ENCODE measurements around the gene MFSD2A. TPM values are rescaled to one million over a fixed set of nuclear protein-coding genes. Genes with fewer than 3 reads are reported as not detected.
"Not testable (repeated sequence)": the region's sequence is repeated elsewhere in the genome, so short reads cannot be mapped to it uniquely, and the experiment has no call there.

The MFSD2A gene
- total RNA-seq, 4 donors from 2014 or later, result 2.0 to 79.3 (median 13.1) TPM

DNA sequence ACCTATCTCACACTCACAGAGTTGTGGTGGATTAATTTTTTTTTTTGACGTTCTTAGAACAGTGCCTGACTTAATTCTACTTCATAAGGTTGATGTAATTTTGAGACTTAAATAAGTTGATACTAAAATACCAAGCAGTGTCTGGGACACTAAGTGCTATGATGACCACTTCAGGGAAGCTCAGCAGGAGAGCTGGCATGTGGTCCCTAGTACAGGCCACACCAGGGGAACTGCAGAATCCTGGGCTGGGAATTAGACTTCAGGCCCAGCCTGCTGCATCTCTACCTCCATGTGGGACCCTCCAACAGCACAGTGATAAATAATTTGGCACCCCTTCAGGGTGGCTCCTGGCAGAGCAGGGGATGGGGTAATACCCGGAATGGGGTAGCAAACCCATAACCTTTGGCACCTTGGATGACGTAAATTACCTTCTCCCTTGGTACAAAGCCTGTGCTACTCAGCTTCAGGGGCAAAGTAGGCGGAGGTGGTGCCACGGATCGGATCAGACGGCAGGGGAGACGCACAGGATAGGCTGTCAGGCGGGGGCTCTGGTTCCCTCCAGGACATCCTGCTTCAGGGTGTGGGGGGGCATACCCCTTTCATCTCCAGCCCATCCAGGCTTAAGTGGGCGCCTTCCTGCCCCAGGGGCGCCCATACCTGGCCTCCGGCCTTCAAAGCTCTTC, 4.8 kb downstream of the MFSD2A start:
- Histone ChIP-seq H3K9me3 (no peaks in the 10 kb centered on the region), H3K27me3 (no peaks in the 10 kb centered on the region), H3K36me3 (no peaks in the 10 kb centered on the region), H3K4me3 (no peak overlapping the region), H3K27ac (peak overlapping the region; percentile 35 to 69 (median 48)), H3K4me1 (peaks cover 10 to 35% (median 32%) of the 10 kb centered on the region in 4 donors)
- no peak for DNase-seq
- 87% methylated on average over 10 of the region's 12 CpGs; no CpG with 5 or more reads in 1 of the 2 donors for WGBS, 2 donors (ENCODE audit: low coverage in 1 of 2)
- intact Hi-C loops (cut with DNase I; ENCODE audit: low total_unique reads), result no loop called here
- in situ Hi-C loops (cut with MboI; ENCODE audit: low pct_ligation_motif_present in 1 of 4, low pct_unique_long_range_greater_than_20kb in 1 of 4, low sequenced_read_pairs in 3 of 4), result no loop called here
- TF ChIP-seq, protein P1, sequence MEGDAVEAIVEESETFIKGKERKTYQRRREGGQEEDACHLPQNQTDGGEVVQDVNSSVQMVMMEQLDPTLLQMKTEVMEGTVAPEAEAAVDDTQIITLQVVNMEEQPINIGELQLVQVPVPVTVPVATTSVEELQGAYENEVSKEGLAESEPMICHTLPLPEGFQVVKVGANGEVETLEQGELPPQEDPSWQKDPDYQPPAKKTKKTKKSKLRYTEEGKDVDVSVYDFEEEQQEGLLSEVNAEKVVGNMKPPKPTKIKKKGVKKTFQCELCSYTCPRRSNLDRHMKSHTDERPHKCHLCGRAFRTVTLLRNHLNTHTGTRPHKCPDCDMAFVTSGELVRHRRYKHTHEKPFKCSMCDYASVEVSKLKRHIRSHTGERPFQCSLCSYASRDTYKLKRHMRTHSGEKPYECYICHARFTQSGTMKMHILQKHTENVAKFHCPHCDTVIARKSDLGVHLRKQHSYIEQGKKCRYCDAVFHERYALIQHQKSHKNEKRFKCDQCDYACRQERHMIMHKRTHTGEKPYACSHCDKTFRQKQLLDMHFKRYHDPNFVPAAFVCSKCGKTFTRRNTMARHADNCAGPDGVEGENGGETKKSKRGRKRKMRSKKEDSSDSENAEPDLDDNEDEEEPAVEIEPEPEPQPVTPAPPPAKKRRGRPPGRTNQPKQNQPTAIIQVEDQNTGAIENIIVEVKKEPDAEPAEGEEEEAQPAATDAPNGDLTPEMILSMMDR (IDR thresholded peaks at IDR 0.05), result no peak
- no peak for TF ChIP-seq POLR2A (IDR thresholded peaks at IDR 0.05)
- TF ChIP-seq EP300 (IDR thresholded peaks at IDR 0.05; ENCODE audit: low read depth), result no peak
- TF ChIP-seq POLR2AphosphoS5 (IDR thresholded peaks at IDR 0.05), result no peak

DNA sequence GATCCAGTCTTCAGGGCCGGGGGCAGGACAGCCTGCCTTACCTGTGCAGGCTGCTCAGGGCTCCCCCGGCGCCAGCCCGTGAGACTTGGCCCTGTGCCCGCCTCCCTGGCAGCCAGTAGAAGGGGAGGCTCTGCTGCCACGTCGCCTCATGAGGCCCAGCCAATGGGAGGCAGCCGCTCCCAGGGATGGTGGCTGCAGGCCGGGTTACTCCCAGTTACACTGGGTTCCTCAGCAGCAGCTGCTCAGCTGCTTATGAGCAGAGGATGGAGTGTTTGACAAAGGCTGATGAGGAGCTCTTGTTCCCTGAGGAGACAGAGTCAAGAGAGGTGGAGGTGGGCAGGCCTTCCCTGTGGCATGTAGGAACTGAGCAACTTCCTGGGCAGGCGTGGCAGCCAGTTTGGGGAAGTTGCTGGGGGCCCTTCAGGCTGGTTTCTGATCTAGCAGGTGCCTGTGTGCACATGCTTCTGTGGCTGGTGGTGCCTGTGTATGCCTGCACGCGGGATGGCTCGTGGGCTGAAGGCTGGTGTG, 5.5 kb downstream of the MFSD2A start:
- TF ChIP-seq POLR2AphosphoS5 (IDR thresholded peaks at IDR 0.05), result peak in 2 of 3 donors; percentile 20 to 45
- TF ChIP-seq, protein P1 (IDR thresholded peaks at IDR 0.05), result no peak
- DNase-seq, result peak; percentile 74
- no peaks in the 10 kb centered on the region for H3K36me3 ChIP-seq
- no peak overlapping the region for H3K4me3 ChIP-seq
- H3K27me3 ChIP-seq, result no peaks in the 10 kb centered on the region
- 58% methylated on average over 7 of the region's 13 CpGs; no CpG with 5 or more reads in 1 of the 2 donors for WGBS, 2 donors (ENCODE audit: low coverage in 1 of 2)
- peak overlapping the region; percentile 35 to 69 (median 48) for H3K27ac ChIP-seq
- H3K4me1 ChIP-seq, result peaks cover 6 to 31% (median 26%) of the 10 kb centered on the region in 4 donors
- intact Hi-C loops (cut with DNase I; ENCODE audit: low total_unique reads), result no loop called here
- no peaks in the 10 kb centered on the region for H3K9me3 ChIP-seq
- in situ Hi-C loops (cut with MboI; ENCODE audit: low pct_ligation_motif_present in 1 of 4, low pct_unique_long_range_greater_than_20kb in 1 of 4, low sequenced_read_pairs in 3 of 4), result no loop called here

DNA sequence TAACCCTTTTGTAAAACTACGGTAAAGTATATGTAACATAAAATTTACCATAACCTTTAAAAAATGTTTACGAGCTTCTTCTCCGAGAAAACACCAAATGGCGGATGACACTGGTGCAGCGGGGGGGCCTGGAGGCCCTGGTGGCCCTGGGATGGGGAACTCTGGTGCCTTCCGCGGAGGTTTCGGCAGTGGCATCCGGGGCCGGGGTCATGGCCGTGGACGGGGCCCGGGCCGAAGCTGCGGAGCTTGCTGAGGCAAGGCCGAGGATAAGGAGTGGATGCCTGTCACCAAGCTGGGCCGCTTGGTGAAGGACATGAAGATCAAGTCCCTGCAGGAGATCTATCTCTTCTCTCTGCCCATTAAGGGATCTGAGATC, 7.5 kb downstream of the MFSD2A start:
- no peaks in the 10 kb centered on the region for H3K36me3 ChIP-seq
- H3K27ac ChIP-seq, result no peak overlapping the region
- in situ Hi-C loops (cut with MboI; ENCODE audit: low pct_ligation_motif_present in 1 of 4, low pct_unique_long_range_greater_than_20kb in 1 of 4, low sequenced_read_pairs in 3 of 4), result no loop called here
- no peaks in the 10 kb centered on the region for H3K9me3 ChIP-seq
- TF ChIP-seq EP300 (IDR thresholded peaks at IDR 0.05; ENCODE audit: low read depth), result no peak
- TF ChIP-seq POLR2A (IDR thresholded peaks at IDR 0.05), result no peak
- TF ChIP-seq, protein P1 (IDR thresholded peaks at IDR 0.05), result no peak
- no peak for TF ChIP-seq POLR2AphosphoS5 (IDR thresholded peaks at IDR 0.05)
- H3K4me3 ChIP-seq, result no peak overlapping the region
- no peaks in the 10 kb centered on the region for H3K27me3 ChIP-seq
- no peak for DNase-seq
- intact Hi-C loops (cut with DNase I; ENCODE audit: low total_unique reads), result no loop called here
- peaks cover 0 to 16% (median 12%) of the 10 kb centered on the region in 4 donors for H3K4me1 ChIP-seq
- WGBS, 2 donors (ENCODE audit: low coverage in 1 of 2), result 95 to 100% methylated on average over 1 to 17 of the region's 17 CpGs

DNA sequence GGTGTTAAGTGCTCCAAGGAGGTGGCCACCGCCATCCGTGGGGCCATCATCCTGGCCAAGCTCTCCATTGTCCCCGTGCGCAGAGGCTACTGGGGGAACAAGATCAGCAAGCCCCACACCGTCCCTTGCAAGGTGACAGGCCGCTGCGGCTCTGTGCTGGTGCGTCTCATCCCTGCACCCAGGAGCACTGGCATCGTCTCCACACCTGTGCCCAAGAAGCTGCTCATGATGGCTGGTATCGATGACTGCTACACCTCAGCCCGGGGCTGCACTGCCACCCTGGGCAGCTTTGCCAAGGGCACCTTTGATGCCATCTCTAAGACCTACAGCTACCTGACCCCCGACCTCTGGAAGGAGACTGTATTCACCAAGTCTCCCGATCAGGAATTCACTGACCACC, 8.0 kb downstream of the MFSD2A start:
- H3K27me3 ChIP-seq; H3K36me3 ChIP-seq; H3K9me3 ChIP-seq; H3K27ac ChIP-seq; intact Hi-C loops (cut with DNase I; ENCODE audit: low total_unique reads); H3K4me3 ChIP-seq; DNase-seq; in situ Hi-C loops (cut with MboI; ENCODE audit: low pct_ligation_motif_present in 1 of 4, low pct_unique_long_range_greater_than_20kb in 1 of 4, low sequenced_read_pairs in 3 of 4): not testable (repeated sequence)
- peaks cover 0 to 16% (median 12%) of the 10 kb centered on the region in 4 donors for H3K4me1 ChIP-seq
- WGBS, 2 donors (ENCODE audit: low coverage in 1 of 2), result 92% methylated on average over 9 of the region's 13 CpGs; no CpG with 5 or more reads in 1 of the 2 donors

All from transverse colon (tissue), 4 donors.